WI38 (cell line): Measurements from ENCODE around the gene KCNK17.
"Not testable (repeated sequence)": the region's sequence is repeated elsewhere in the genome, so short reads cannot be mapped to it uniquely, and the experiment has no call there.

Source experiments
- H3K4me3 ChIP-seq: 2 replicates; pipeline ENCODE4 v1.5.1; 2011; ENCODE audit warnings: low read depth, mild to moderate bottlenecking, control low read depth, low read length
- TF ChIP-seq, protein P1 (sequence below): IDR thresholded peaks from 2 replicates; pipeline ENCODE4 v1.5.1; 2012; ENCODE audit warnings: low read depth, mild to moderate bottlenecking, control low read depth, low read length

KCNK17 gene

DNA sequence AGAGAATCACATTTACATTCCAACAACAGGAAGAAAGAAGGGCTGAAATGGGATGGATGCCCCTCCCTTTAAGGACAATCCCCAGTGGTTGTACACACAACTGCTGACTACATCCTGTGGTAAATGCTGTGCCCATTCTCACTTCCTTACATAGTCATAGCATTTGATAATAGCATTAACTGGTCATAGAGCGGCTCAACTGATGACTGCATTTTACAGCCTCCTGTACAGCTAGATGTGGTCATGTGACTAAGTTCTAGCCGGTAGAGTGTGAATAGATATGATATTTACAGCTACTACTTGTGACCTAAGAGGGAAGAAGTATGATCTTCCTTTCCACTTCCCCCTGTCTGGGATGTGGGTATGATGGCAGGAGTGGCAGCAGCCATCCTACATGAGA lies 24.7 kb downstream of the KCNK17 start:
- no peak overlapping the region for H3K4me3 ChIP-seq
- TF ChIP-seq, protein P1, sequence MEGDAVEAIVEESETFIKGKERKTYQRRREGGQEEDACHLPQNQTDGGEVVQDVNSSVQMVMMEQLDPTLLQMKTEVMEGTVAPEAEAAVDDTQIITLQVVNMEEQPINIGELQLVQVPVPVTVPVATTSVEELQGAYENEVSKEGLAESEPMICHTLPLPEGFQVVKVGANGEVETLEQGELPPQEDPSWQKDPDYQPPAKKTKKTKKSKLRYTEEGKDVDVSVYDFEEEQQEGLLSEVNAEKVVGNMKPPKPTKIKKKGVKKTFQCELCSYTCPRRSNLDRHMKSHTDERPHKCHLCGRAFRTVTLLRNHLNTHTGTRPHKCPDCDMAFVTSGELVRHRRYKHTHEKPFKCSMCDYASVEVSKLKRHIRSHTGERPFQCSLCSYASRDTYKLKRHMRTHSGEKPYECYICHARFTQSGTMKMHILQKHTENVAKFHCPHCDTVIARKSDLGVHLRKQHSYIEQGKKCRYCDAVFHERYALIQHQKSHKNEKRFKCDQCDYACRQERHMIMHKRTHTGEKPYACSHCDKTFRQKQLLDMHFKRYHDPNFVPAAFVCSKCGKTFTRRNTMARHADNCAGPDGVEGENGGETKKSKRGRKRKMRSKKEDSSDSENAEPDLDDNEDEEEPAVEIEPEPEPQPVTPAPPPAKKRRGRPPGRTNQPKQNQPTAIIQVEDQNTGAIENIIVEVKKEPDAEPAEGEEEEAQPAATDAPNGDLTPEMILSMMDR: no peak

DNA sequence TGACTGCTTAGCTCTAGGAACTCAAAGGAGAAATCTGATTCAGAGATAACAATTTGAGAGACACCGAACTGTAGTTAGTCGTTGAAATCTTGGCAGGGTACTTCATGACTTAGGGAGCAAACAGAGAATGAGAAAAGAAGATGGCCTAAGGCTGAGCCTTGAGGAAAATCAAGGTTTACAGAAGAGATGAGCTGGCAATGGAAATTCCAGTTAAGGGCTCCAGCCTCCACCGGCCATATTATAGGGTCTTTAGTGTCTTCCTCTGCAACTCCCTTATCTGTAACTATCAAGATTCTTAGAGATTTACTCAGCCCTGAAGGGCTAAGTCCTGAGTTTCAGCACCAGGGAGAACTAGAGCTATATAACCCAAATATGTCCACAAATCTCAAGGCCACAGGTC lies 26.6 kb downstream of the KCNK17 start:
- TF ChIP-seq, protein P1: no peak
- no peak overlapping the region for H3K4me3 ChIP-seq

DNA sequence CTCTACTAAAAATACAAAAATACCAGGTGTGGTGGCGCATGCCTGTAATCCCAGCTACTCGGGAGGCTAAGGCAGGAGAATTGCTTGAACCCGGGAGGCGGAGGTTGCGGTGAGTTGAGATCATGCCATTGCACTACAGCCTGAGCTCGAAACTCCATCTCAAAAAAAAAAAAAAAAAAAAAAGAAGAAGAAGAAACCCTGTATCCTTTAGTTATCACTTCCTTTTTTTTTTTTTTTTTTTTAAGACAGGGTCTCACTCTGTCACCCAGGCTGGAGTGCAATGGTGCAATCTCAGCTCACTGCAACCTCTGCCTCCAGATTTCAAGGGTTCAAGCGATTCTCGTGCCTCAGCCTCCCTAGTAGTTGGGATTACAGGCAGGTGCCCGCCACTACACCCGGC lies 27.6 kb downstream of the KCNK17 start:
- H3K4me3 ChIP-seq: not testable (repeated sequence)

DNA sequence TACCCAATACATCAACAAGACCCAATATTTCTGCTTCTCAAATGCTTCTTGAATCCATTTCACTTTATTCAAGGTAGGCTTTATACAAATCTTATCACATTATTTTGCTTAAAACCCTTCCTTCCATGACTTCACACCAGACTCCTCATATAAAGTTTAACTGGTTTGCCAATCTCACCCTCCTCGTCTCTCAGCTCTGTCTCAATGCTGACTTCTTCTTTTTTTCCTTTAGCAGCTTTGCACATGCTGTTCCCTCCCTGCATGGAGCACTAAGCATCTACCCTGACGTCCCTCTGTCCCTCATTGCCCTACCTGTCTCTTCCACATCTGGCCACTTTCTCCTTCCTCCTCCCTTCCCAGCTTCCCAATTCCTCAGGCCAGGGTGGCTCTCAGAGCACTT lies 31.4 kb downstream of the KCNK17 start:
- H3K4me3 ChIP-seq: no peak overlapping the region

DNA sequence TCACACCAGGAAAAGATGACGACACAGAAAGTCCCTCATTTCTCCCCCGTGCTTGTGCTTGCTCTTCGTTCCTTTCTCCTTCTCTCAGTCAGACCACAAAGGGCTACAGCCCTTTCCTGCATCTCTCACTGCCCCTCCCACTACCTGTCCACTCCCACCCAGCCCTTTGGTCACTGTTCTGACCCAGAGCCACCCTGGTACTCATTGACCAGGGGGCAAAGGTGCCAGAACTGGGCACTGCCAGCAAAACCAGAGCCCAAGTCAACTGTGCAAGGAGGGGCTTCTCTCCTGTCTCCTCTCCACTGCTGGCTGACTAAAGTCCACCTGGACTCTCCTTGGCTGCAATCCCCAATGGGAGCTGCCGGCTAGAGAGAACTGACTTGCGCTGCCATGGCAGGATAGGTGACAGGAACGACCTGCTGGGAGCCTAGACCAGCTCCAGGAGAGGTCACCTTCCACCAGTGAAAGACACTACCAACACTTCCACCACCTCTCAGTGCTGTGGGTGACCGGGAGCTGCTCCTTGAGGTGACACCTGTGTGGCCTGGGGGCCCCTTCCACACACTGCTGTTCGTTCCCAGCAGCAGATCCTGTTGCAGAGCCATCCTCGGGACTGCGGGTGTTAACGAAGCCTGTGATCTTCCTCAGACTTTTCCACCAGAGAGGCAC lies 32.8 kb downstream of the KCNK17 start:
- TF ChIP-seq, protein P1: no peak
- H3K4me3 ChIP-seq: no peak overlapping the region

More for the DNA sequence above, 31.4 kb downstream of the KCNK17 start:
- TF ChIP-seq, protein P1: no peak

DNA sequence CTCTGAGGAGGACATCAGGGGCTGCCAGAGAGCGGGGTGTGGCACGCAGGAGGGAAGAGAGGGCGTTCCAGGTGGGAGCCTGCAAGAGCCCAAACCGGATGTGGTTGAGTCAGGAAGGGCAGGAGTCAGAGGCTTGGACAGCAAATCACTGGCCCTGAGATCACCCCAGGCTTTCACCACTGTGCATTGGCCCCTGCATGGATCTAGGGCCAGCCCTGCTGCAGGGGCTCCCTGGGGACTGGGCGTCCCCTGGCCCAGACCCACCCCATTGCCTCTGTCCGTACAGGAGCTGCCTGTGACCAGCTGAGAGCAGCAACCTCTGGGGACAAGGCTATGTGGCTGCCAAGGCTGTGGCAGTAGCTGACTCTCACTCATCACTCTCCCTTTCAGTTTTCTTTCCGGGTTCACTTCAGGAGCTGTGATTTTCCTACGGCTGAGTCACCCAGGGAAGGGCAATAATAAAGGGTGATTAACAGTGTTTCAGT lies 33.9 kb downstream of the KCNK17 start:
- no peak overlapping the region for H3K4me3 ChIP-seq
- TF ChIP-seq, protein P1: no peak

DNA sequence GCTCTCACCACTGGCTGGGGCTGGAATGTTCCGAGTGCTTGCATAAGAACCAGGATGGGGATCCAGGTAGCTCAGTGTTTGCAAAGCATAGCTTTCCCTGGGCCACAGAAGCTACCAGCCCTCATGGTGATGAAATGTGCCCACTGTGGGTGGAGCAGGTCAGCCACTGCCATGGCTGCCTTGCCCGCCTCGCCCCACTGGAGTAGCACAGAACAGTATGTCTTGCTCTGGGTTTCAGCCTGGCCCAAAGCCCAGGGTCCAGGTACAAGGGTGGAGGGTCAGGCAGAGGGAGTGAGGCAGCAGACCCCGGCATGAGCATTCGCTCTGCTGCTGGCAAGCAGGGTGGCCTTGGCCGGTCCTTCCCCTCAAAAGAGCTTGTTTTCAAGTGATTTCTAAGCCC lies 34.7 kb downstream of the KCNK17 start:
- H3K4me3 ChIP-seq: no peak overlapping the region
- TF ChIP-seq, protein P1: no peak
